Adipocyte (in vitro differentiated cells): ENCODE data around the gene FNBP1L.

Experiments
- DNase-seq: peaks from one replicate; pipeline ENCODE4 v3.0.0-alpha.2; 2015; ENCODE audit warnings: low read depth
- H3K27me3 ChIP-seq: replicated peaks from 2 replicates; pipeline ENCODE4 v1.7.0; 2013; ENCODE audit warnings: mild to moderate bottlenecking, low read length, moderate library complexity; ENCODE audit not compliant: control insufficient read depth, insufficient read depth
- H3K36me3 ChIP-seq: 2 replicates; pipeline ENCODE4 v1.7.0; 2013; ENCODE audit warnings: low read length, mild to moderate bottlenecking, moderate library complexity; ENCODE audit not compliant: control insufficient read depth, insufficient read depth, severe bottlenecking
- H3K4me1 ChIP-seq: 2 replicates; pipeline ENCODE4 v1.7.0; 2013; ENCODE audit warnings: mild to moderate bottlenecking, low read length, moderate library complexity; ENCODE audit not compliant: control insufficient read depth, insufficient read depth
- H3K4me3 ChIP-seq: 2 replicates; pipeline ENCODE4 v1.7.0; 2013; ENCODE audit warnings: mild to moderate bottlenecking, low read length, moderate library complexity
- H3K9ac ChIP-seq: 2 replicates; pipeline ENCODE4 v1.7.0; 2013; ENCODE audit warnings: mild to moderate bottlenecking, low read length, moderate library complexity
- H3K9me3 ChIP-seq: 2 replicates; pipeline ENCODE4 v1.7.0; 2013; ENCODE audit warnings: mild to moderate bottlenecking, low read length, moderate library complexity; ENCODE audit not compliant: control insufficient read depth

The FNBP1L gene

DNA sequence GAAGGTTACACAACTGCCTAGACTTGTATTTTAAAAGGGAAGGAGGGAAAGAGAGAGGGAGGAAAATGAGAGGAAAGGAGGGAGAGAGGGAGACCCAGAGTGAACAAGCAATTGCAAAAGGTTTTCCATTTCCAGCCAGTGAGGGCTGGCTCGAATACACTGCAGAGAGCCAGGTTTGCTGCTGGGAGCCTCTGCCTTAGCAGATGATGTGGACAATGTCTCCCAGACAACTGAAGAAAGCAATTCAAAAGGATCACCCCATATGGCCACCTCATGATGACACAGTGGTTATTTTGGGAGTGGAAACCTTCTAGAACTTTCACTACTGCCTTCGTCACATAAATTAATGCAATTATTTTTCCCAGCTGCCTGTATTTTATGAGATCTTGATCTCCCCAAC is 147.3 kb downstream of the FNBP1L start:
- Histone ChIP-seq H3K9ac (no peak overlapping the region), H3K4me3 (no peak overlapping the region), H3K36me3 (peaks cover 14% of the 10 kb centered on the region), H3K27me3 (no peaks in the 10 kb centered on the region), H3K9me3 (no peaks in the 10 kb centered on the region), H3K4me1 (peaks cover 52% of the 10 kb centered on the region)
- DNase-seq: peak; percentile 19

DNA sequence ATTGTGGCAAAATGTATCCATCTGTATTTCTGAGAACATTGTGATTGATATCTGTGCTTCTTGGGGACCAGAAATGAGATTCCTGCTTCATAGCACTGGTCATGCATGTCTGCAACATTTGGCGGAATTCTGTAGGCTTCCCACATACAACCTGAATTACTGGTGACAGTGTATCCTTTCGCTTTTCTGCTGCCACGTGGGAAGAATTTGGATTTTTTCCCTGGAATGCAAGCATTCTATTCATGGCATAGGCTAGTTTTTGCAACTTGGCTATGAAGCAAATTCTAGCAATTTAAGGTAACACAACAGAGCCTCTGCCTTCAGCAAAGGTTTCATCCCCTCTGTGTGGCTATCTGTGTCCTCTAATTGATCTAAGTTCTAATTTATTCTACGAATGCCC is 147.8 kb downstream of the FNBP1L start:
- H3K9me3 ChIP-seq: no peaks in the 10 kb centered on the region
- H3K36me3 ChIP-seq: peaks cover 9% of the 10 kb centered on the region
- H3K4me1 ChIP-seq: peaks cover 52% of the 10 kb centered on the region
- H3K4me3 ChIP-seq: no peak overlapping the region
- DNase-seq: peak; percentile 27
- no peaks in the 10 kb centered on the region for H3K27me3 ChIP-seq
- no peak overlapping the region for H3K9ac ChIP-seq

GRCh38 chr1:93596329-93597089 is 148.6 kb downstream of the FNBP1L start:
- H3K36me3 ChIP-seq: peaks cover 7% of the 10 kb centered on the region
- no peak overlapping the region for H3K9ac ChIP-seq
- no peak for DNase-seq
- peaks cover 52% of the 10 kb centered on the region for H3K4me1 ChIP-seq
- no peak overlapping the region for H3K4me3 ChIP-seq
- no peaks in the 10 kb centered on the region for H3K9me3 ChIP-seq
- H3K27me3 ChIP-seq: no peaks in the 10 kb centered on the region

DNA sequence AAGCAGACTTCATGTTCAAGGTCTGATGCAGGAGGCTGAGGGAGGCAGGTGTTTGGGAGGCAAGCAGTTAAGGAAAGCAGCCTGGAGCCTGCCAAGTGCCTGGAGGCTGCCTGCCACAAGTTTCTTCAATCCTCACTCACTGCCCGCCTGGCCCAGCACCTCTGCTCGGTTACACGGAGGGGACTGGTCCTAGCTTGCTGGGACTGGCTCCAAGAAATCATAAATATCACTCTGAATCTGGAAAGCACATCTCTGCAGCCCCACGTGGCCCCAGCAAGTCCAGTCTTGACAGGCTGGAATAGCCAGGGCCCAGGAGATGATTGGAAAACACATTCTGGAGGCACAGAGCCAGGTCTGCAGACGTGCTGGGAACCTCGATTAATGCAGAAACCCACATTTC is 149.8 kb downstream of the FNBP1L start:
- no peaks in the 10 kb centered on the region for H3K9me3 ChIP-seq
- H3K9ac ChIP-seq: no peak overlapping the region
- peaks cover 46% of the 10 kb centered on the region for H3K4me1 ChIP-seq
- H3K36me3 ChIP-seq: no peaks in the 10 kb centered on the region
- no peak for DNase-seq
- H3K27me3 ChIP-seq: no peaks in the 10 kb centered on the region
- no peak overlapping the region for H3K4me3 ChIP-seq

DNA sequence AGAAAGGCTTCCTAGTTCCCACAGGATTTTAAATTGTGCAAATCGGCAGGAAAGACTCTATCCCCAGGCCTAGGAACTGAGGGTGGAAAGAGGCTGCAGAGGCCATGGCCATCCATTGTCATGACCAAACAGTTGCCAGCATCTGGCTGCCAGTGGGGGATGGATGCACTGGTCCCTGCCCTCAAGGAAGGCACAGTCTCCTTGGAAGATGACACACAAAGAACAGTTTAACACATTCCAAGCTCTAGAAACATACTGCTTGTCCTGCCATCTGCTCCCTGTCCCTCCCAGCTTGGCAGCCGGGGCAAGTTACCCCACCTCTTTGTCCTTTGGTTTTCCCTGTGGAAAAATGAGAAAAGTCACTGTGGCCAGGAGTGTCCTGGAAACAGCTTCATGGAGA is 150.5 kb downstream of the FNBP1L start:
- H3K9ac ChIP-seq: no peak overlapping the region
- no peak for DNase-seq
- no peak overlapping the region for H3K4me3 ChIP-seq
- H3K27me3 ChIP-seq: no peaks in the 10 kb centered on the region
- peaks cover 2% of the 10 kb centered on the region for H3K36me3 ChIP-seq
- no peaks in the 10 kb centered on the region for H3K9me3 ChIP-seq
- peaks cover 46% of the 10 kb centered on the region for H3K4me1 ChIP-seq

DNA sequence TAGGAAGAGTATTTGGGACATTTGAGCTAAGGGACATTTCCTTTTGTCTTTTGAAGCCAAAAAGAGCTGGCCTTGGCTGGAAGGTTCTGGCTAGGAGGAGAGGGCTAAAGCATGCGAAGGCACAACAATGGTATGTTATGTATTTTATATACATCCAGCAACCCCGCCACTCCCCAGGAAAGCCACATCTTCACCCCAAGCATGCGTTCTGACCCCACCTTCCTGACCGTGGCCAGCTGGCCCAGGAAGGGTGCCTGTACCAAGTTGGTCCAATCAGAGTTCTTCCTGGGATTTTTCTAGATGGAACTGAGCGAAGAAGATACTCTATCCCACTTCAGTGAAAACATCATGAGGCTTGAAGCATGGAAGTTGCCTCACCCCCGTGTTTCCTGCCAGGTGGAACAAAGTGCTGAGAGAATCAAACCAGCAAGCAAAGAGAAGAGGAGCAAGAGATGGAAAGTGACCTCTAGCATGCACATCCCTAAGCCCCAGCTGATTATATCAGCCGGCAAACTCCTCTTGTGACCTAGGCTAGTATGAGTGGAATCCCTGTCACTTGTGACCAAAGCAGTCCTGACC is 151.0 kb downstream of the FNBP1L start:
- peaks cover 2% of the 10 kb centered on the region for H3K36me3 ChIP-seq
- H3K27me3 ChIP-seq: no peaks in the 10 kb centered on the region
- no peak overlapping the region for H3K4me3 ChIP-seq
- no peak for DNase-seq
- peaks cover 43% of the 10 kb centered on the region for H3K4me1 ChIP-seq
- H3K9me3 ChIP-seq: no peaks in the 10 kb centered on the region
- no peak overlapping the region for H3K9ac ChIP-seq

- peaks cover 2% of the 10 kb centered on the region for H3K36me3 ChIP-seq
- DNase-seq: no peak
- H3K4me1 ChIP-seq: peaks cover 40% of the 10 kb centered on the region
- no peak overlapping the region for H3K9ac ChIP-seq
- H3K27me3 ChIP-seq: no peaks in the 10 kb centered on the region
- H3K9me3 ChIP-seq: no peaks in the 10 kb centered on the region
- no peak overlapping the region for H3K4me3 ChIP-seq
These were observed 151.6 kb downstream of the FNBP1L start for GRCh38 chr1:93599479-93599878.

GRCh38 chr1:93600663-93601062 is 152.7 kb downstream of the FNBP1L start:
- Histone ChIP-seq H3K4me3 (no peak overlapping the region), H3K27me3 (no peaks in the 10 kb centered on the region), H3K36me3 (peaks cover 2% of the 10 kb centered on the region), H3K4me1 (peaks cover 40% of the 10 kb centered on the region), H3K9ac (no peak overlapping the region), H3K9me3 (no peaks in the 10 kb centered on the region)
- DNase-seq: no peak

- Histone ChIP-seq H3K9ac (no peak overlapping the region), H3K27me3 (no peaks in the 10 kb centered on the region), H3K36me3 (peaks cover 2% of the 10 kb centered on the region), H3K4me3 (no peak overlapping the region), H3K9me3 (no peaks in the 10 kb centered on the region), H3K4me1 (peaks cover 45% of the 10 kb centered on the region)
- no peak for DNase-seq
These were observed 153.8 kb downstream of the FNBP1L start for GRCh38 chr1:93601686-93602085.

DNA sequence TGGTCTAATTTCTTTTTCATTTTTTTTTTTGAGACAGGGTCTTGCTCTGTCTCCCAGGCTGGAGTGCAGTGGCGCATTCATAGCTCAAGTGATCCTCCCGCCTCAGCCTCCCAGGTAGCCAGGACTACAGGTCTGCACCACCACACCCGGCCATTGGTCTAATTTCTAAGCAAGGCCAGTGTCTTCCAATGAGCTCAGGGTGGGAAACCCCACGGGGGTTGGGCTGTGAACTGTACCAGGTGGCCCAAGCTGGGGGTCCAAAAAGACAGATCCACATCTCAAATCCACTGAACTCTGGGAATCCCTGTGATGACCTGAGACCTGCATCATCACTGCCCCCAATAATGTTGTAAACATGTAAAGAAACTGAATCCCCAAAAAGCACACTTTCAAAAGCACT is 154.2 kb downstream of the FNBP1L start:
- no peak overlapping the region for H3K4me3 ChIP-seq
- peaks cover 2% of the 10 kb centered on the region for H3K36me3 ChIP-seq
- peaks cover 45% of the 10 kb centered on the region for H3K4me1 ChIP-seq
- no peak overlapping the region for H3K9ac ChIP-seq
- H3K27me3 ChIP-seq: no peaks in the 10 kb centered on the region
- no peak for DNase-seq
- no peaks in the 10 kb centered on the region for H3K9me3 ChIP-seq

- DNase-seq: no peak
- Histone ChIP-seq H3K4me3 (no peak overlapping the region), H3K9ac (no peak overlapping the region), H3K36me3 (peaks cover 2% of the 10 kb centered on the region), H3K27me3 (no peaks in the 10 kb centered on the region), H3K9me3 (no peaks in the 10 kb centered on the region), H3K4me1 (peaks cover 44% of the 10 kb centered on the region)
These were observed 155.2 kb downstream of the FNBP1L start for GRCh38 chr1:93603106-93603505.
